Duodenal mucosa (tissue), 2 donors: ENCODE measurements around the gene ARL15.

ENCODE experiments used
- H3K27ac ChIP-seq: one replicate; pipeline ENCODE4 v1.7.0; 2013; ENCODE audit warnings: low read depth, low read length
- H3K27me3 ChIP-seq, 2 donors: one replicate each; pipeline ENCODE4 v1.7.0; 2013; ENCODE audit warnings: low read length in 2 of 2, control low read depth in 1 of 2; ENCODE audit not compliant: insufficient read depth in 2 of 2, control insufficient read depth in 1 of 2
- H3K36me3 ChIP-seq, 2 donors: one replicate each; pipeline ENCODE4 v1.7.0; 2013; ENCODE audit warnings: low read length in 2 of 2, control low read depth in 1 of 2; ENCODE audit not compliant: insufficient read depth in 2 of 2, control insufficient read depth in 1 of 2
- H3K4me1 ChIP-seq, 2 donors: one replicate each; pipeline ENCODE4 v1.7.0; 2013; ENCODE audit warnings: low read length in 2 of 2, control low read depth in 1 of 2; ENCODE audit not compliant: insufficient read depth in 2 of 2, control insufficient read depth in 1 of 2
- H3K4me3 ChIP-seq, 2 donors: one replicate each; pipeline ENCODE4 v1.7.0; 2013; ENCODE audit warnings: low read length in 2 of 2, low read depth in 1 of 2
- H3K9ac ChIP-seq, 2 donors: one replicate each; pipeline ENCODE4 v1.7.0; 2013; ENCODE audit warnings: low read length in 2 of 2, low read depth in 1 of 2
- H3K9me3 ChIP-seq, 2 donors: one replicate each; pipeline ENCODE4 v1.7.0; 2013; ENCODE audit warnings: low read length in 2 of 2, control low read depth in 1 of 2; ENCODE audit not compliant: control insufficient read depth in 1 of 2

ARL15 gene

DNA sequence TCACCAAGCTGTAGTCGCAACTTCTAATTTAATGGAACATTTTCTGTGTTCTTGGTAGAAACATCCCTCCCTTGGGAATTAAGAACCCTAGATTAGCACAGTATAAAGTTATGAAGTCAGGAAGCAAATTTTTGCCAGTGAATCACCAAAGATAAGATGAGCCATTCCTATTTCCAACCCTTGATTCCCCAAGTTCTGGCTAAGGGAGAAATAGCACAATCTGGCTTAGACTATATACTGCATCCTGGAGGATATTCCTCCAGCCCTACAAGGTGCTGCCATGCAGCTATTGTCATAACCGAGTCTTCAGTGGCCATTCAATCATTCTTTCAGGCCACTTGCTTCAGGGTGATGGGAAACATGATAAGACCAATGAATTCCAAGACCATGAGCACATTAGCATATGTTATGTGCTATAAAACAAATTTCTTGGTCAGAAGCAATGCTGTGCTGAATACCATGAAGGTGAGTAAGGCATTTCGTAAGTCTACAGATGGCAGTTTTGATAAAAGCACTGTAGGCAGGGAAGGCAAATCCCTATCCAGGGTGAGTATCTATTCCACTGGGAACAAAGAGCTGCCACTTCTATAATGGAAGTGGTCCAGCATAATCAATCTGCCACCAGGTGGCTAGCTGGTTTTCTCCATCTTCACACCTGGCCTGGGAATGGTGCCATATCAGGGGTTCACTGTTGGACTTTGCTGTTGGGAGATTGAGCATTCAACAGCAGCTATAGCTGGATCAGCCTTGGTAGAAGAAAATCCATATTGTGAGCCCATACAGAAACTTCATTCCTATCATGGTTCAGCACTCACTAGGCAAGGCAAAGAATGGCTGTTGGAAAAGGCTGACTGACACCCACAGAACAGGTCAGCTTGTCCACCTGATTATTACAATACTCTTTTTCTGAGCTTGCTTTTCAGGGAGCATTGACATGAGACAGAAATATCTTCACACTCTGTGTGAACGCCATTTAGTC lies 19.6 kb upstream of the ARL15 start:
- peaks cover 0 to 4% of the 10 kb centered on the region in 2 donors for H3K27me3 ChIP-seq
- H3K9me3 ChIP-seq, result peaks cover 3 to 5% of the 10 kb centered on the region in 2 donors
- no peak overlapping the region for H3K27ac ChIP-seq
- H3K4me3 ChIP-seq, result no peak overlapping the region
- no peak overlapping the region for H3K9ac ChIP-seq
- H3K4me1 ChIP-seq, result peaks cover 0 to 10% of the 10 kb centered on the region in 2 donors
- no peaks in the 10 kb centered on the region for H3K36me3 ChIP-seq

DNA sequence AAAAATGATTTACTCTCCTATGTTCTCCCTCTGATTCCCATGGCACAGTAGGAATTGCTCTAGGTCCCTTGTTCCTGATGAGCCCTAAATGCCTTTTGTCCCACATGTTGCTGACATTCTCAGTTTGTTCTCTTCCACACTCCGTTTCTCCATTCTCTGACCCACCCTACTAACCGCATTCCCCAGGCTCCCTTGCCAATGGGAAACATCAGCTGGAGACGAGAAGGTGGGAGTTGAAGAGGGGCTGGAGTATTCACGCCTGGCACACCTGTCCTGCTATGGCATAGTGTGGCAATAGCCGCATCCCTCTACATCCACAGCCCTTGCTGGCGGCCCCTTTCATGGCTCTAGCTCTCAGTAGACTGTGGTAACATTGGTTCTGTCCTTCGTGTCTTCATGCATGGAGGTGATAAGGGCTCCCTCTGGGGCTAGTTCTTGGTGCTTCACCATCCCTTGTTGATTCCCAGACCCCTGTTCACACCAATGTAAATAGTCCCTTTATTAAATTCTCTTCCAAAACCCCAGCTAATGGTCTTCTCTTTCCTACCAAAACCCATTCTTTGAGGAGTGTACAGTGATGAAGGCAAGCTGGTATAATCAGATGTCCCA lies 16.4 kb upstream of the ARL15 start:
- peaks cover 0 to 4% of the 10 kb centered on the region in 2 donors for H3K27me3 ChIP-seq
- H3K4me3 ChIP-seq, result no peak overlapping the region
- no peaks in the 10 kb centered on the region for H3K9me3 ChIP-seq
- H3K27ac ChIP-seq, result no peak overlapping the region
- H3K36me3 ChIP-seq, result no peaks in the 10 kb centered on the region
- peaks cover 0 to 14% of the 10 kb centered on the region in 2 donors for H3K4me1 ChIP-seq
- no peak overlapping the region for H3K9ac ChIP-seq

DNA sequence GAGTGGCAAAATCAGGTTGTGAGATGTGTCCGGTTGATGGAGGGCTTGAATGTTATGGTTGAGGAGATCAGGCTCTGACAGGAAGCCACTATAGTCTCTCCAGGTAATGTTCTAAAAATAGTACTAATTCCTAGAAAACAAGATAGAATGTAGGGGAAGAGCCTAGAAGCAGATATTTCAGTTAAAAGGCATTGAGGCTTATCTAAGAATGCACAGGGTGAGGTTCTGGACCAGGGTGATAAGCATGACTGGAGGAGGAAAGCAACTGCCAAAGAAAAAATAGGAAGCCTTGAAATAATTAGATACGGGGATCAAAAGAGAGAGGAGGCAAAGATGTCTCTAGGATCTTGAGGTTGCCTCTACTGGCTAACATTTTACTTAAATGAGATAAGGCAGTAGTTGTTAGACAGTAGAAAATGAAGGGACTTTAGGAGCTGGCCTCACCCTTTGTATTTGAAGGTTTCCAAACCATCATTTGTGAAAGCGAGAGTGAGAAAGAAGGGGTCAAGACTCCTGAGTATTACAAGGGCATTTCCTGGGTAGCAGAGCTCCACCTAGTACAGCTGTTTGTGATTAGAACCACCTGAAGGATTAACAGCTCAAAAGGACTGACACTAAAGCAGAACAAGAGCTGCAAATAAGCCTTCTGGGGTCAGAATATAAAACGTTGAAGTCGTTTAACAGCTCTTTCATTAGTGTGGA lies 15.4 kb upstream of the ARL15 start:
- Histone ChIP-seq H3K27ac (no peak overlapping the region), H3K36me3 (no peaks in the 10 kb centered on the region), H3K4me3 (no peak overlapping the region), H3K4me1 (peaks cover 0 to 13% of the 10 kb centered on the region in 2 donors), H3K27me3 (no peaks in the 10 kb centered on the region), H3K9ac (no peak overlapping the region), H3K9me3 (no peaks in the 10 kb centered on the region)

- Histone ChIP-seq H3K36me3 (no peaks in the 10 kb centered on the region), H3K4me3 (no peak overlapping the region), H3K9me3 (no peaks in the 10 kb centered on the region), H3K27me3 (no peaks in the 10 kb centered on the region), H3K9ac (no peak overlapping the region), H3K4me1 (peaks cover 0 to 8% of the 10 kb centered on the region in 2 donors), H3K27ac (no peak overlapping the region)
Observed at GRCh38 chr5:54325272-54325609, 14.9 kb upstream of the ARL15 start.

DNA sequence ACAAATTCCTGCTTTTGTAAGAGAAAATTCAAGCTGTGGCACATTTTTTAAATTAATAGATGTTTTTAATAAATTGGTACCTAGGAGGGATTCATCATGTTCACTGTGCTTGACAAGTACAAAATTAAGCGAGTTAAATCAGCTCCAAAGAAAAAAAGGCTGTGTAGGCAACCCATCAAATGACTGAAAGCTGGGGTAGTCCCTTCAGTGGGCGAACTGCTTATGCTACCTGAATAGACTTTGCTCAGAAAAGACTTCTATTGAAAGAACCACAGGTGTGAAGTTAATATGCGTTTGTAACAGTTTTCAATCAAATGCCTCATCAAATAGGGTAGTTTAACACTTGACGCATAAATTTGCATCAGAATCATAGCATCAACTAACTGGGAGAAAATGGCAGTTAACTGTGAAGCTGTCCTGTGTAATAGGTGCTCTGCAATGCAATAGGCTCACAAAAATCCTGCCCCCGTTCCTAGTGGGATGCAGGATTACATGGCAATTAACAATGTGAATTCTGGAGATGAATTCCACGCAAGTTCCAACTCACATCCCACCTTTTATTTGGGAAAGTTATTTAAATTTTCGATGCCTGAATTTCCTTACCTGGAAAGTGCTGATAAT lies 14.4 kb upstream of the ARL15 start:
- H3K9me3 ChIP-seq, result no peaks in the 10 kb centered on the region
- H3K27me3 ChIP-seq, result no peaks in the 10 kb centered on the region
- no peak overlapping the region for H3K9ac ChIP-seq
- H3K4me1 ChIP-seq, result peaks cover 0 to 4% of the 10 kb centered on the region in 2 donors
- H3K4me3 ChIP-seq, result no peak overlapping the region
- H3K36me3 ChIP-seq, result no peaks in the 10 kb centered on the region
- H3K27ac ChIP-seq, result no peak overlapping the region

- Histone ChIP-seq H3K36me3 (no peaks in the 10 kb centered on the region), H3K27me3 (no peaks in the 10 kb centered on the region), H3K9ac (no peak overlapping the region), H3K4me1 (peaks cover 0 to 4% of the 10 kb centered on the region in 2 donors), H3K4me3 (no peak overlapping the region), H3K9me3 (no peaks in the 10 kb centered on the region), H3K27ac (no peak overlapping the region)
Observed at GRCh38 chr5:54323495-54323894, 13.1 kb upstream of the ARL15 start.

- Histone ChIP-seq H3K9ac (no peak overlapping the region), H3K36me3 (no peaks in the 10 kb centered on the region), H3K27ac (no peak overlapping the region), H3K9me3 (no peaks in the 10 kb centered on the region), H3K27me3 (no peaks in the 10 kb centered on the region), H3K4me3 (no peak overlapping the region), H3K4me1 (peaks cover 0 to 4% of the 10 kb centered on the region in 2 donors)
Observed at GRCh38 chr5:54320256-54320655, 9.9 kb upstream of the ARL15 start.

DNA sequence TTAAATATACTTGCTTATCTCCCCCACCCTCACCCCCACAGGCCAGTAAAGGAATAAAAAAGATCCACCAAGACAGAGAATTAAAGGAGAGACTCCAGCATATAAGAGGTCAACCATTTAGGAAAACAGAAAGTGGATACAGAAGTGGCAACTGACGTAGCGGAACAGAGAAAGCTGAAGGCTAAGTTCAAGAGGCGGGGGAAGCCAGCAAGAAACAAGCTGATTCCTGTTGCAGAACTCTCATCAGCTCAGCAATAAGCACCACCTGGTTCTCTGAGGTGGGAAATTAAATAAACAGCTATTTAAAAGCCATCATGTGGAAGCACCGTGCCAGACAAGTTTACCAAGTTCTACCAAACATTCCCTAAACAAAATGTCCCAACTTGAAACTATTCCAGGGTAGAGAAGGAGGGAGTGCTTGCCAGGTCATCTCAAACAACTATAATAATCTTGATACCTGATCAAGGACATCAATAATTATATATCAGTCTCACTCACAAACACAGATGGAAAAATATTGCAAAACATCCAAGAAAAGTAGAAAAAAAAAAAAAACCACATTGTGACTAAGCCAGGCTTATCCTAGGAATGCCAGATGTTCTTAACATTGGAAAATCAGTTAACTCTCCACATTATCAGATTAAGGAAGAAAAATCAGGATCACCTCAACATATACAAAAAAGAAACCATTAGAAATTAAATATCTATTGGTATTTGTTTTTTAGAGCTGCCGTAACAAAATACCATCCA lies 7.3 kb upstream of the ARL15 start:
- H3K27me3 ChIP-seq, result no peaks in the 10 kb centered on the region
- H3K27ac ChIP-seq, result no peak overlapping the region
- H3K36me3 ChIP-seq, result no peaks in the 10 kb centered on the region
- no peak overlapping the region for H3K4me3 ChIP-seq
- H3K4me1 ChIP-seq, result no peaks in the 10 kb centered on the region
- H3K9ac ChIP-seq, result no peak overlapping the region
- H3K9me3 ChIP-seq, result no peaks in the 10 kb centered on the region

DNA sequence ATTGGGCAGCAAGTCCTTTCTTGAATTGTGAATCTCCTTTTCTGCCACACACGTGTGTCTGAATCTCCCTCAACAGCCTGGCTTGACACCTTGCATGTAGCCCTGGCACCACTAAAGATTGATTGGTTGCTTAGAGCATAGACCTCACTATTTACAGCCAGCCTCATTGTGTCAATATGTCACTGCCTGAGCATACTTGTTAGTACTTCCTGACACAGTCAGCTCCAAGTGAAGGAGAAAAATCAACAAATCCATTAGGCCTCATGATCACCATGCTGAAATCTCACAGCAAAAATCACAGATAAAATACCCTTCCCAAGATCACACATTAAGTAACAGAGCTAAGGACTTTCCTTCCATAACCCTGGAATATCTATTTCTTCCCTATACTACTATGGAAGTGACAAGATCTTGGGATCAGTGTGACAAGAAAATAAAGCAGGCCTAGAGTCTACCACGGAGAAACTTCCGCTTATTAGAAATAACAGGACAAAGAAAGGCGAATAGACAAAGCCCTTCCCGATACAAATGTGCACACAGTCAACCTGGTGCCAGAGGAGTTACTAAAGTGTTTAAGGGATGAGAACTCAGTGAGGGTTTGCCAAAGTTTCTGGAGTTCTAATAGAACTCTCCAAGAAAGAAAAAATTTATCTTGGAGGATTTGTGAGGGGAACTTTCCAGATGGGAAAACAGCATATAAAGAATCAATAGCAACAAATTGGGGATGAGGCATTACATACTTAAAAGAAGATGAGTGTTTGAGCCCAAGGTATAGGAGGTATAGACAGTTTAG lies 5.6 kb upstream of the ARL15 start:
- Histone ChIP-seq H3K9ac (no peak overlapping the region), H3K36me3 (no peaks in the 10 kb centered on the region), H3K27ac (no peak overlapping the region), H3K4me1 (peaks cover 0 to 4% of the 10 kb centered on the region in 2 donors), H3K27me3 (no peaks in the 10 kb centered on the region), H3K9me3 (no peaks in the 10 kb centered on the region), H3K4me3 (no peak overlapping the region)
